ENCODE data around the gene TOLLIP. TPM values are rescaled to one million over a fixed set of nuclear protein-coding genes. Genes with fewer than 3 reads are reported as not detected.

TOLLIP gene
- total and polyA plus RNA-seq, 2 of the 8 experiments (the other 6 are each of a cell fraction or from before 2014, with no cell fraction given) = 23.7 to 34.7 TPM

- Histone ChIP-seq H3K27me3 (replicated peaks in 1 of 4; ENCODE audit: control insufficient read depth in 3 of 4, extremely low read depth in 1 of 4, insufficient read depth in 3 of 4, low read length in 3 of 4) (no peaks in the 10 kb centered on the region), H2BK120ac (replicated peaks; ENCODE audit: low read depth, low read length) (no peak overlapping the region), H3K56ac (replicated peaks; ENCODE audit: insufficient read length, low read depth, low read length) (no peak overlapping the region), H2BK20ac (ENCODE audit: low read length) (no peak overlapping the region), H2BK5ac (ENCODE audit: low read depth, low read length) (no peak overlapping the region), H3K36me3 (ENCODE audit: control insufficient read depth in 2 of 4, insufficient read depth in 4 of 4, low read length in 3 of 4) (no peaks in the 10 kb centered on the region), H3K23me2 (ENCODE audit: low read depth, low read length) (no peaks in the 10 kb centered on the region), H3K14ac (ENCODE audit: insufficient read length) (no peak overlapping the region), H3K9ac (replicated peaks in 1 of 4; ENCODE audit: extremely low read depth in 1 of 4, low read depth in 3 of 4, low read length in 3 of 4) (no peak overlapping the region), H2AK5ac (ENCODE audit: low read depth, low read length) (no peak overlapping the region), H4K5ac (ENCODE audit: insufficient read length, low read depth, low read length) (no peak overlapping the region), H4K91ac (replicated peaks; ENCODE audit: insufficient read length, low read length) (no peak overlapping the region), H4K8ac (ENCODE audit: extremely low read depth, insufficient read depth, low read length) (peak overlapping the region; percentile 51; the same call in 1 of the 2 replicates), H3K4me1 (replicated peaks in 1 of 4; ENCODE audit: control insufficient read depth in 3 of 4, insufficient read depth in 4 of 4, low read length in 3 of 4) (no peaks in the 10 kb centered on the region; a peak in 1 of 7 replicates), H3K4me3 (ENCODE audit: extremely low read depth in 1 of 4, insufficient read depth in 2 of 4, low read depth in 3 of 4, low read length in 4 of 4) (no peak overlapping the region), H3K18ac (ENCODE audit: extremely low read depth, low read length) (no peak overlapping the region), H2BK12ac (ENCODE audit: low read depth, low read length) (no peak overlapping the region), H2AFZ (ENCODE audit: low read length) (no peak overlapping the region), H4K20me1 (replicated peaks in 1 of 2; ENCODE audit: control insufficient read depth in 1 of 2, insufficient read depth in 2 of 2, low read length in 2 of 2) (peaks cover 0 to 1% of the 10 kb centered on the region in 2 experiments), H3K27ac (ENCODE audit: low read depth, low read length) (no peak overlapping the region), H3K4me2 (ENCODE audit: insufficient read depth in 1 of 2, low read depth in 2 of 2, low read length in 2 of 2) (no peak overlapping the region), H3K79me1 (ENCODE audit: low read depth, low read length) (no peaks in the 10 kb centered on the region), H3K4ac (replicated peaks; ENCODE audit: insufficient read length, low read depth, low read length) (no peak overlapping the region), H2BK15ac (ENCODE audit: low read length) (no peak overlapping the region), H3K23ac (ENCODE audit: insufficient read length) (no peak overlapping the region), H3K79me2 (ENCODE audit: control insufficient read depth in 1 of 2, insufficient read depth in 2 of 2, low read length in 2 of 2) (no peaks in the 10 kb centered on the region), H3K9me3 (ENCODE audit: insufficient read depth in 2 of 2, low read depth in 1 of 2, low read length in 1 of 2) (no peaks in the 10 kb centered on the region; a peak in 1 of 4 replicates)
- CTCF ChIA-PET (ENCODE audit: partially characterized antibody) = interaction anchor here (1.0 kb wide), 1 partner anchor 33 kb away, joined by 3 read pairs; no protein-coding TSS in a partner anchor
- peak in 1 of 2 experiments; percentile 31 for DNase-seq (ENCODE audit: low read depth in 1 of 2, low spot score in 2 of 2)
- FAIRE-seq = no peak
- 93% methylated on average over 25 of the region's 30 CpGs; no CpG with 5 or more reads in 1 of the 2 experiments for WGBS, 2 experiments (ENCODE audit: extremely low coverage in 1 of 2, insufficient coverage in 1 of 2, insufficient read length in 1 of 2, insufficient replicate concordance in 2 of 2, low coverage in 1 of 2, low lambda C conversion rate in 2 of 2, missing lambda C conversion rate in 1 of 2)
- TF ChIP-seq MAX (IDR thresholded peaks at IDR 0.05) = no peak
- TF ChIP-seq TCF12 (IDR thresholded peaks at IDR 0.05; ENCODE audit: low read depth, low read length) = no peak
- TF ChIP-seq BCL11A (IDR thresholded peaks at IDR 0.05; ENCODE audit: low read depth in 2 of 2, low read length in 2 of 2) = no peak
- POLR2A ChIA-PET (ENCODE audit: partially characterized antibody) = no interaction called here
Observed at GRCh38 chr11:1232883-1233321, 76.5 kb downstream of the TOLLIP start.
